Breast epithelium (tissue), 4 donors: Measurements from ENCODE around the gene TNPO1. TPM values are rescaled to one million over a fixed set of nuclear protein-coding genes. Genes with fewer than 3 reads are reported as not detected.

Experiments used
- DNase-seq, 2 donors: peaks; one replicate each; pipeline ENCODE4 v3.0.0-alpha.2; 2019; ENCODE audit warnings: low spot score in 2 of 2
- H3K27ac ChIP-seq, 2 donors: fragments of 200-600 bp; sonication (generic) in 1 of 2; one replicate each; pipeline ENCODE4 v1.5.1; 2016 to 2019; ENCODE audit warnings: mild to moderate bottlenecking in 1 of 2
- H3K27me3 ChIP-seq, 2 donors: fragments of 200-600 bp; sonication (generic) in 1 of 2; one replicate each; pipeline versions ENCODE4 v1.5.1 to v1.6.0; 2017 to 2019; ENCODE audit warnings: control low read depth in 1 of 2, mild to moderate bottlenecking in 1 of 2
- H3K36me3 ChIP-seq: fragments of 200-600 bp; one replicate; pipeline ENCODE4 v1.5.1; 2019
- H3K4me1 ChIP-seq, 2 donors: fragments of 200-600 bp; sonication (generic); one replicate each; pipeline ENCODE4 v1.5.1; 2016 to 2019; ENCODE audit warnings: control low read depth in 1 of 2
- H3K4me3 ChIP-seq, 3 donors: fragments of 200-600 bp; sonication (generic); 1 replicate in 2 of 3; 2 replicates in 1 of 3; pipeline ENCODE4 v1.5.1; 2016 to 2019; ENCODE audit warnings: mild to moderate bottlenecking in 3 of 3, moderate library complexity in 2 of 3
- H3K9me3 ChIP-seq, 2 donors: fragments of 200-600 bp; sonication (generic) in 1 of 2; one replicate each; pipeline ENCODE4 v1.5.1; 2016 to 2019; ENCODE audit warnings: control low read depth in 1 of 2
- POLR2A ChIP-seq: fragments of 450-650 bp; IDR thresholded peaks from one replicate; pipeline ENCODE4 v1.6.1; 2016; ENCODE audit warnings: antibody characterized with exemption, mild to moderate bottlenecking, moderate library complexity
- POLR2AphosphoS5 ChIP-seq, 3 donors: sonication (generic); formaldehyde crosslinking; IDR thresholded peaks; one replicate each; pipeline ENCODE4 v1.6.1; 2017; ENCODE audit warnings: antibody characterized with exemption in 3 of 3
- intact Hi-C: fragments of 100-400 bp; cut with DNase I; formaldehyde crosslinking; loops from one replicate; pipeline ENCODE4 v1.15.1; 2023; ENCODE audit warnings: low total_unique reads
- total RNA-seq, 3 donors: library from RNA; depleted of rRNA; stranded (reverse); fragments of >200 nt; gene quantifications; one replicate each; pipeline ENCODE4 v1.1.0, GENCODE V29; 2016
- TF ChIP-seq, protein P1 (sequence below), 3 donors: fragments of 450-650 bp; IDR thresholded peaks; one replicate each; pipeline ENCODE4 v1.5.1; 2016 to 2017; ENCODE audit warnings: antibody characterized with exemption in 3 of 3, mild to moderate bottlenecking in 3 of 3, moderate library complexity in 3 of 3

TNPO1 gene
- total RNA-seq, 3 donors from 2014 or later = 87.5 to 105 (median 87.8) TPM

DNA sequence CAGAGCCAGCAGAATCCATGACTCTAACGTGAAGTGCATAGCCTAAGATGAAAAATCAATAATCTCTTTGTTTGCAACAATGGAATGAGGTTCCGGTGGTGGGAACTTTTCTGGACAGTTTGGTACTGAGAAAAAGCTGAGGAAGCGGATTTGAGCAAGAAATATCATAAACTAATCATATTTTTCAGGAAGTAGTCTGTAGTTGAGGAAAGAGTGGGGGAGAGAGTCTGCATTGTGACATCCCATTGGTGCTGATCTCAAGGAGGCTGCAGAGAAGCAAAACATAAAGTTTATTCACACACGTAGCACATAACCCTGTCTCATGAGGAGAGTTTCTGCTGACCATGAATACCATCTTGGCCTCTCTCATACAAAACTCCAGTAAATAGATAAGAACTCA lies 123.6 kb downstream of the TNPO1 start:
- Histone ChIP-seq H3K4me3 (no peak overlapping the region), H3K27me3 (no peaks in the 10 kb centered on the region), H3K9me3 (no peaks in the 10 kb centered on the region), H3K4me1 (no peaks in the 10 kb centered on the region), H3K27ac (no peak overlapping the region), H3K36me3 (no peaks in the 10 kb centered on the region)
- no peak for DNase-seq
- TF ChIP-seq POLR2AphosphoS5 (IDR thresholded peaks at IDR 0.05) = no peak
- TF ChIP-seq, protein P1, sequence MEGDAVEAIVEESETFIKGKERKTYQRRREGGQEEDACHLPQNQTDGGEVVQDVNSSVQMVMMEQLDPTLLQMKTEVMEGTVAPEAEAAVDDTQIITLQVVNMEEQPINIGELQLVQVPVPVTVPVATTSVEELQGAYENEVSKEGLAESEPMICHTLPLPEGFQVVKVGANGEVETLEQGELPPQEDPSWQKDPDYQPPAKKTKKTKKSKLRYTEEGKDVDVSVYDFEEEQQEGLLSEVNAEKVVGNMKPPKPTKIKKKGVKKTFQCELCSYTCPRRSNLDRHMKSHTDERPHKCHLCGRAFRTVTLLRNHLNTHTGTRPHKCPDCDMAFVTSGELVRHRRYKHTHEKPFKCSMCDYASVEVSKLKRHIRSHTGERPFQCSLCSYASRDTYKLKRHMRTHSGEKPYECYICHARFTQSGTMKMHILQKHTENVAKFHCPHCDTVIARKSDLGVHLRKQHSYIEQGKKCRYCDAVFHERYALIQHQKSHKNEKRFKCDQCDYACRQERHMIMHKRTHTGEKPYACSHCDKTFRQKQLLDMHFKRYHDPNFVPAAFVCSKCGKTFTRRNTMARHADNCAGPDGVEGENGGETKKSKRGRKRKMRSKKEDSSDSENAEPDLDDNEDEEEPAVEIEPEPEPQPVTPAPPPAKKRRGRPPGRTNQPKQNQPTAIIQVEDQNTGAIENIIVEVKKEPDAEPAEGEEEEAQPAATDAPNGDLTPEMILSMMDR (IDR thresholded peaks at IDR 0.05) = no peak
- no peak for TF ChIP-seq POLR2A
- intact Hi-C loops = no loop called here

DNA sequence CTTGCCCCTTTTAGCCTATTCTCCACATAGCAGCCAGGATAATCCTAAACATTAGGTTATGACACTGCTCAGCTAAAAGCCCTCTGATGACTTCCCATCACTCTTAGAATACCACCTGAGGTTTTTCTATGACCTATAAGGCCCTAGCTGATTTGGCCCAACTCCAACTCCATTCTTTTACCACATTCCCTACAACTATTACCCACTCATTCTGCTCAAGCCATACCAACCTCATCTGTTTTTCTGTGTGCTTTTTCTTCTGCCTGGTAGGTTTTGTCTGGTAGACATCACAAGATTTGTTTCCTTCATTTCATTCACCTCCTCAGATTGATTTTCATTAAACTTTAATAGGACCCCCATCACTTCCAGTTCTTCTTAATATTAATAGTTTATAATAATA lies 126.8 kb downstream of the TNPO1 start:
- Histone ChIP-seq H3K36me3 (no peaks in the 10 kb centered on the region), H3K9me3 (no peaks in the 10 kb centered on the region), H3K27ac (no peak overlapping the region), H3K4me1 (no peaks in the 10 kb centered on the region), H3K4me3 (no peak overlapping the region), H3K27me3 (no peaks in the 10 kb centered on the region)
- DNase-seq = no peak
- intact Hi-C loops = no loop called here
- TF ChIP-seq, protein P1 (IDR thresholded peaks at IDR 0.05) = no peak
- TF ChIP-seq POLR2A (no peak), POLR2AphosphoS5 (IDR thresholded peaks at IDR 0.05) (no peak)

DNA sequence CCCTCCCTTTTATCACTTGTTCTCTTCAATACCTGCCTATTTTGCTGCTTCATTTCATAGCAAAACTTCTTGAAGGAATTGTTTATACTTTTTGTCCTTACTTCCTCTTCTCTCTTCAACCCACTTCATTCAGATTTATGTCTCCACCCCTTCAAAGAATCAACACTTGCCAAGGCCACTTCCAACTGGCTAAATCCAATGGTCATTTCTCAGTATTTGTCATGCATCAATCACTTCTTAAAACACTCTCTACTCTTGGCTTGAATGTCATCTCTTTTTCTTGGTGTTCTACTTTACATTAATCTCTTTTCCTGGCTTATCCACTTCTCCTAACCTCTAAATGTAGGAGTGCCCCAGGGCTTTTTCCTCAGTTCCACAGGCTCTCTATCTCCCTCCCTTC lies 131.0 kb downstream of the TNPO1 start:
- Histone ChIP-seq H3K4me3 (no peak overlapping the region), H3K27me3 (no peaks in the 10 kb centered on the region), H3K36me3 (no peaks in the 10 kb centered on the region), H3K27ac (no peak overlapping the region), H3K9me3 (no peaks in the 10 kb centered on the region), H3K4me1 (no peaks in the 10 kb centered on the region)
- TF ChIP-seq POLR2AphosphoS5 (IDR thresholded peaks at IDR 0.05) = no peak
- TF ChIP-seq POLR2A = no peak
- TF ChIP-seq, protein P1 (IDR thresholded peaks at IDR 0.05) = no peak
- intact Hi-C loops = no loop called here
- no peak for DNase-seq

GRCh38 chr5:72949481-72949880 lies 133.0 kb downstream of the TNPO1 start:
- Histone ChIP-seq H3K27me3 (no peaks in the 10 kb centered on the region), H3K4me3 (no peak overlapping the region), H3K27ac (no peak overlapping the region), H3K36me3 (no peaks in the 10 kb centered on the region), H3K4me1 (no peaks in the 10 kb centered on the region), H3K9me3 (no peaks in the 10 kb centered on the region)
- no peak for DNase-seq
- intact Hi-C loops = no loop called here
- no peak for TF ChIP-seq POLR2AphosphoS5 (IDR thresholded peaks at IDR 0.05)
- TF ChIP-seq, protein P1 (IDR thresholded peaks at IDR 0.05) = no peak
- no peak for TF ChIP-seq POLR2A

- TF ChIP-seq POLR2AphosphoS5 (IDR thresholded peaks at IDR 0.05) (no peak), POLR2A (no peak)
- TF ChIP-seq, protein P1 (IDR thresholded peaks at IDR 0.05) = no peak
- no peak for DNase-seq
- no peaks in the 10 kb centered on the region for H3K4me1 ChIP-seq
- no peaks in the 10 kb centered on the region for H3K36me3 ChIP-seq
- H3K4me3 ChIP-seq = no peak overlapping the region
- no peaks in the 10 kb centered on the region for H3K27me3 ChIP-seq
- no peak overlapping the region for H3K27ac ChIP-seq
- intact Hi-C loops = no loop called here
- no peaks in the 10 kb centered on the region for H3K9me3 ChIP-seq
These were observed 135.4 kb downstream of the TNPO1 start for GRCh38 chr5:72951671-72952468.
